ENCODE data around the gene PIEZO1. TPM values are rescaled to one million over a fixed set of nuclear protein-coding genes. Genes with fewer than 3 reads are reported as not detected.

The PIEZO1 gene
- total and polyA plus RNA-seq, 2 donors from 2014 or later: 103 to 124 TPM

DNA sequence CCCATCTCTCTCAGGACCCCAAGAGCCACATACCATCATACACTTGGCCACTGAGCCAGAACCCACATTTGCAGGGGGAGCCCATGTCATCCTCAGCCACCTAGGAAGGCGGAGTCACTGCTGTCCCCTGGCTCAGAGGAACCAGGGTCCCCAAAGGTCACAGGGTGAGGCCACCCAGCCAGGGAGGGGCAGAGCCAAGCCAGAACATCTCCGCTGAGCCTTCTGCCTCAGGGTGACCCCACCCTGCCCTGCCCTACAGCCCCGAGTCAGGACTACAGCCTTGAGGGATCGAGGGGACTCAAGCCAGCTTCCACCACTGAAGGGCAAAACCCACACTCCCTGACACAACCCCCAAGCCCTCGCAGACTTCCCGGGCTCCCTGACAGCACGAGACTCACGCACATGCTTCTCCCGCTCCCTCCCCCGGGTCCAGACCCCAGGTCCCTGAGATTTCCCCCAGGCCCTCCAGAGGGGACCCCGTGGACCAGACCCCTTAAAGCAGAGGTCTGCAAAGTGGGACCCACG lies 17.4 kb downstream of the PIEZO1 start:
- Histone ChIP-seq H3K27ac (ENCODE audit: low read depth in 2 of 2, low read length in 2 of 2) (peak overlapping the region; percentile 65 to 67), H3K9ac (ENCODE audit: low read length in 3 of 3) (no peak overlapping the region), H3K36me3 (ENCODE audit: control insufficient read depth in 2 of 3, insufficient read depth in 3 of 3, low read length in 3 of 3) (no peaks in the 10 kb centered on the region), H3K9me3 (ENCODE audit: control insufficient read depth in 2 of 3, insufficient read depth in 1 of 3, low read length in 3 of 3) (no peaks in the 10 kb centered on the region), H3K4me1 (ENCODE audit: control insufficient read depth in 2 of 3, insufficient read depth in 2 of 3, low read depth in 1 of 3, low read length in 3 of 3) (peaks cover 0 to 70% (median 42%) of the 10 kb centered on the region in 3 donors), H3K4me3 (ENCODE audit: low read length in 3 of 3) (no peak overlapping the region), H3K27me3 (ENCODE audit: control insufficient read depth, insufficient read depth, low read length) (no peaks in the 10 kb centered on the region)
- DNase-seq (no peak), FAIRE-seq (no peak)
- TF ChIP-seq, protein P1, sequence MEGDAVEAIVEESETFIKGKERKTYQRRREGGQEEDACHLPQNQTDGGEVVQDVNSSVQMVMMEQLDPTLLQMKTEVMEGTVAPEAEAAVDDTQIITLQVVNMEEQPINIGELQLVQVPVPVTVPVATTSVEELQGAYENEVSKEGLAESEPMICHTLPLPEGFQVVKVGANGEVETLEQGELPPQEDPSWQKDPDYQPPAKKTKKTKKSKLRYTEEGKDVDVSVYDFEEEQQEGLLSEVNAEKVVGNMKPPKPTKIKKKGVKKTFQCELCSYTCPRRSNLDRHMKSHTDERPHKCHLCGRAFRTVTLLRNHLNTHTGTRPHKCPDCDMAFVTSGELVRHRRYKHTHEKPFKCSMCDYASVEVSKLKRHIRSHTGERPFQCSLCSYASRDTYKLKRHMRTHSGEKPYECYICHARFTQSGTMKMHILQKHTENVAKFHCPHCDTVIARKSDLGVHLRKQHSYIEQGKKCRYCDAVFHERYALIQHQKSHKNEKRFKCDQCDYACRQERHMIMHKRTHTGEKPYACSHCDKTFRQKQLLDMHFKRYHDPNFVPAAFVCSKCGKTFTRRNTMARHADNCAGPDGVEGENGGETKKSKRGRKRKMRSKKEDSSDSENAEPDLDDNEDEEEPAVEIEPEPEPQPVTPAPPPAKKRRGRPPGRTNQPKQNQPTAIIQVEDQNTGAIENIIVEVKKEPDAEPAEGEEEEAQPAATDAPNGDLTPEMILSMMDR (IDR thresholded peaks at IDR 0.05; ENCODE audit: borderline replicate concordance, extremely low read depth, insufficient read depth): no peak
- intact Hi-C loops (cut with DNase I): no loop called here

- FAIRE-seq: no peak
- TF ChIP-seq, protein P1 (IDR thresholded peaks at IDR 0.05; ENCODE audit: borderline replicate concordance, extremely low read depth, insufficient read depth): no peak
Observed at GRCh38 chr16:88766975-88767374, 18.0 kb downstream of the PIEZO1 start.

GRCh38 chr16:88764913-88765349 lies 20.1 kb downstream of the PIEZO1 start:
- H3K4me3 ChIP-seq (ENCODE audit: low read length in 3 of 3): no peak overlapping the region
- DNase-seq (peak in 3 of 5 donors; percentile 60 to 74 (median 71)), FAIRE-seq (no peak)
- no peaks in the 10 kb centered on the region for H3K9me3 ChIP-seq (ENCODE audit: control insufficient read depth in 2 of 3, insufficient read depth in 1 of 3, low read length in 3 of 3)
- H3K9ac ChIP-seq (ENCODE audit: low read length in 3 of 3): no peak overlapping the region
- no peaks in the 10 kb centered on the region for H3K27me3 ChIP-seq (ENCODE audit: control insufficient read depth, insufficient read depth, low read length)
- peaks cover 0 to 75% (median 44%) of the 10 kb centered on the region in 3 donors for H3K4me1 ChIP-seq (ENCODE audit: control insufficient read depth in 2 of 3, insufficient read depth in 2 of 3, low read depth in 1 of 3, low read length in 3 of 3)
- no peaks in the 10 kb centered on the region for H3K36me3 ChIP-seq (ENCODE audit: control insufficient read depth in 2 of 3, insufficient read depth in 3 of 3, low read length in 3 of 3)
- peak overlapping the region; percentile 44 to 78 for H3K27ac ChIP-seq (ENCODE audit: low read depth in 2 of 2, low read length in 2 of 2)
- intact Hi-C loops (cut with DNase I): no loop called here
- TF ChIP-seq, protein P1 (IDR thresholded peaks at IDR 0.05; ENCODE audit: borderline replicate concordance, extremely low read depth, insufficient read depth): no peak

More at GRCh38 chr16:88766975-88767374, 18.0 kb downstream of the PIEZO1 start:
- Histone ChIP-seq H3K36me3 (ENCODE audit: control insufficient read depth in 2 of 3, insufficient read depth in 3 of 3, low read length in 3 of 3) (no peaks in the 10 kb centered on the region), H3K4me1 (ENCODE audit: control insufficient read depth in 2 of 3, insufficient read depth in 2 of 3, low read depth in 1 of 3, low read length in 3 of 3) (peaks cover 0 to 74% (median 46%) of the 10 kb centered on the region in 3 donors), H3K27me3 (ENCODE audit: control insufficient read depth, insufficient read depth, low read length) (no peaks in the 10 kb centered on the region), H3K9ac (ENCODE audit: low read length in 3 of 3) (peak overlapping the region in 1 of 3 donors; percentile 32), H3K27ac (ENCODE audit: low read depth in 2 of 2, low read length in 2 of 2) (peak overlapping the region; percentile 65 to 67), H3K4me3 (ENCODE audit: low read length in 3 of 3) (no peak overlapping the region), H3K9me3 (ENCODE audit: control insufficient read depth in 2 of 3, insufficient read depth in 1 of 3, low read length in 3 of 3) (no peaks in the 10 kb centered on the region)
- DNase-seq: no peak
- intact Hi-C loops (cut with DNase I): no loop called here

Data from kidney (tissue), 14 donors.